Neural progenitor cell (in vitro differentiated cells): ENCODE results near the gene PFKM.

Experiments
- EZH2phosphoT487 ChIP-seq: fragments of 200-600 bp; sonication (generic); IDR thresholded peaks from 2 replicates; pipeline ENCODE4 v1.6.1; 2017; ENCODE audit warnings: antibody characterized with exemption
- TF ChIP-seq, protein P1 (sequence below): fragments of 200-600 bp; sonication (generic); IDR thresholded peaks from 2 replicates; pipeline ENCODE4 v1.5.1; 2017; ENCODE audit warnings: antibody characterized with exemption, mild to moderate bottlenecking

DNA sequence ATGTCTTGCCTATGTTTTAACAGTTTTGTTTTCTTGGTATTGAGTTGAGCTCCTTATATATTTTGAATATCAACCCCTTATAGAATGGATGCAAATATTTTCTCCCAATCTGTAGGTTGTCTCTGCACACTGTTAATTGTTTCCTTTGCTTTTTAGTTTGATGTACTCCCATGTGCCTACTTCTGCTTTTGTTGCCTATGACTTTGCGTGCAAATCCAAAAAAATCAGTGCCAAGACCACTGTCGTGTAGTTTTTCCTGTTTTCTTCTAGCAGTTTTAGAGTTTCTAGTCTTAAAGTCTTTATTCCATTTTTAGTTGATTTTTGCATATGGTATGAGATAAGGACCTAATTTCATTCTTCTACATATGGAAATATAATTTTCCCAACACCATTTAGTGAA is 42.1 kb upstream of the PFKM start:
- TF ChIP-seq, protein P1, sequence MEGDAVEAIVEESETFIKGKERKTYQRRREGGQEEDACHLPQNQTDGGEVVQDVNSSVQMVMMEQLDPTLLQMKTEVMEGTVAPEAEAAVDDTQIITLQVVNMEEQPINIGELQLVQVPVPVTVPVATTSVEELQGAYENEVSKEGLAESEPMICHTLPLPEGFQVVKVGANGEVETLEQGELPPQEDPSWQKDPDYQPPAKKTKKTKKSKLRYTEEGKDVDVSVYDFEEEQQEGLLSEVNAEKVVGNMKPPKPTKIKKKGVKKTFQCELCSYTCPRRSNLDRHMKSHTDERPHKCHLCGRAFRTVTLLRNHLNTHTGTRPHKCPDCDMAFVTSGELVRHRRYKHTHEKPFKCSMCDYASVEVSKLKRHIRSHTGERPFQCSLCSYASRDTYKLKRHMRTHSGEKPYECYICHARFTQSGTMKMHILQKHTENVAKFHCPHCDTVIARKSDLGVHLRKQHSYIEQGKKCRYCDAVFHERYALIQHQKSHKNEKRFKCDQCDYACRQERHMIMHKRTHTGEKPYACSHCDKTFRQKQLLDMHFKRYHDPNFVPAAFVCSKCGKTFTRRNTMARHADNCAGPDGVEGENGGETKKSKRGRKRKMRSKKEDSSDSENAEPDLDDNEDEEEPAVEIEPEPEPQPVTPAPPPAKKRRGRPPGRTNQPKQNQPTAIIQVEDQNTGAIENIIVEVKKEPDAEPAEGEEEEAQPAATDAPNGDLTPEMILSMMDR: no peak
- TF ChIP-seq EZH2phosphoT487: no peak
